NCI-H1048 (cell line): Measurements from ENCODE around the gene FAXC.
"Not testable (repeated sequence)": the region's sequence is repeated elsewhere in the genome, so short reads cannot be mapped to it uniquely, and the experiment has no call there.

Source experiments
- DNase-seq: peaks from one replicate; lab custom pipeline; 2025; lab: John Stamatoyannopoulos, UW

The FAXC gene

DNA sequence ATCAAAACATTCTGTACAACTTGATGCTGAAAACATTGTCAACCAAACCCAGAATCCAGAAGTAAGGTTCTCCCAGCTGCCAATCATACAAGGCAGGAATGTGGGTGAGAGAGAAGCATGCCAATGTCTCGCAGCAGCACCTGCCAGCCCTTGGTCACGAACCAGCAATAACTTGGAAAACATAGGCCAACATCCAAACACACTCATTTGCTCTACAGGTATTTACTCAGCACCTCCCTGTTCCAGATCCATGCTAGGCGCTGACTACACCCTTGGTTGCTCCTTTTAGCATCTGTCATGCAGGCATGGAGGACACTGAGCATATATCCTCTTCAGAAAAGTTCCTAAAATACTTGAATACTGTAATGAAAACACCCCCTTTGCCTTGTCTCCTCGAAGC lies 63.6 kb downstream of the FAXC start:
- DNase-seq, result no peak

GRCh38 chr6:99282479-99283062 lies 66.9 kb downstream of the FAXC start:
- no peak for DNase-seq

GRCh38 chr6:99276747-99277146 lies 72.7 kb downstream of the FAXC start:
- no peak for DNase-seq

DNA sequence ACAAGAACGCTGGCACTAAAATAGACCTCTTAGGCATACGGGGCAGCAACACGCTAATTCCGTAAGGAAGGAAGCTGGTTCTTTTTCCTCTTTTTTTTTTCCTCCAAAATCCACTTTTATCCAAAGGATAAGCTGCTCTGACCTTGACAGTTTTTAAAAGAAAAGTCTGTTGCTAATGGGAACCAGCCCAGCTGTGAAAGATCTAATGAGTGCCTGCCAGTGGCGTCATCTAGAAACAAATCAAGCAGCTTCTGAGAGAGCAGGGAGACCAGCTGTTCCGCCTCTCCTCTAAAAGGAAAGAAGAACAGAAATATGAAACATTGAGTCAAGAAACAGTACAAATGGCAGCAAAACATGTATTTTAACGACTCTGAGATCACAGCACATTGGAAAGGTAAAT lies 78.6 kb downstream of the FAXC start:
- DNase-seq, result no peak

GRCh38 chr6:99270030-99270429 lies 79.4 kb downstream of the FAXC start:
- DNase-seq, result no peak

DNA sequence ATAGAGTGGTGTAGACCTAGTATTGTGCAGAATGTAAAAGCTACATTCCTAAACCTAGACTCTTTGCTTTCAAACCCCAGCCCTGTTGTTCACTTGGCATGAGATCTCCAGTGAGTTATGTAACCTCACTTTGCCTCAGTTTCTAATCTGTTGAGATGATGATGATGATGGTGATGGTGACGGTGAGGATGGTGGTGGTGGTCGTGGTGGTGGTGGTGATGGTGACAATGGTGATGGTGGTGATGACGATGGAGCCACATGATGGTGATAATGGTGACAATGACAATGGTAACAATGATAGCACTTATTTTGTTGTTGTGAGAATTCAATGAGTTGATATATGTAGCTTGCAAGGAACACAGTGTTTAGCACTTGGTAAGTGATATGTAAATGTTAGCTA lies 80.3 kb downstream of the FAXC start:
- no peak for DNase-seq

GRCh38 chr6:99266996-99267395 lies 82.5 kb downstream of the FAXC start:
- DNase-seq, result not testable (repeated sequence)

DNA sequence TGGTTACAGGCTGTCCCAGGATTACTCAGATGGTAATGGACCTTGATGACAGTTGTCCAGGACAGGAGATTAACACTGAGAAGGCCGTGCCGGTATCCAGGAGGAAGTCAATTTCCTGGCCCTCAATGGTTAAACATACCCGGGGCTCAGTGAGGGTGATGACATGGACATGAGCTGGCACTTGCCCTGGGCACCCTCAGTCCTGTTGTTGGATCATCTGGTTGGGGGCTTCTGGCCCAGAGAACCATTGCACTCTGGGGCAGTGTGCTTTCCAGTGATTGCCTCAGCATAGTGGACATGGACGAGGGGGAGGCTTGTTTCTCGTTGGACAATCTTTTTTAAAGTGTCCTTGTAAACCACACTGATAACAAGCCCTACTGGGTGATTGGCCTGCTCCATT lies 84.0 kb downstream of the FAXC start:
- not testable (repeated sequence) for DNase-seq

GRCh38 chr6:99254616-99255550 lies 94.6 kb downstream of the FAXC start:
- DNase-seq, result no peak

DNA sequence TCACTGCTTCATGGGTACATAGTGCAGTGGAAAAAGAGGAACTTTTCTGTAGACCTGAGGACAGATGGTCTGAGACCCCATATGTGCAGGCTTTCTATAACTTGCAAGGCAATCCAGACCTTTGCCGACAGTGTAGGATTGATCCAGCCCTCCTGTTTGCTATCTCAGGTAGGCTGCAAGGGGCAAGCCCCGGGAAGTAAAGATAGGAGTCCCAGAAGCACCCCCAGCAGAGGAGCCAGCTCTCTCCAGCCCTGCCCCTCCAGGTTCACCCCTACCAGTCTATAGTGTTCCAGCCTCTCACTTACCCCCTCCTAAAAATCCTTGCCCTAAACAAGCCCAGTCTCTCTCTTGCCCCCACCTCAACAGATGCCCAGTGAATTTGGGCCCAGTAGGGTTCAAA lies 96.2 kb downstream of the FAXC start:
- DNase-seq, result no peak

DNA sequence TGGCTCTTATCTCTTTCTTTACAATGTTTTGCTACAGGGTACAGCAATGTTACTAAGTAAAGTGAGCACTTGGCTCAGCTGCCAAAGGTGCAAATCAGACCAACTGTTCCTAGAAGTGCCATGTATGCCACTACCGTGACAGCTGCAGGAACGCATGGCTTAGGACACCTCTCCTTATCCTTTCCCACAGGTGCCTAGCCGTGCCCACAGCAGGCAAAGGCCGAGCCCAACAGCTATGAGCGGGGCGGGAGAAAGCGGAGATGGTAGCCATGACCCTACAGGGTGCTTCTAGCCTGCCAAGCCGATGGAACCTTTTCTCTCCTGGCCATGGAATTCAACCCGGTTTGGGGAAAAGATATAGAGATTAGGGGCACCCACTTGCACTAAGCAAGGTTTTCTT lies 97.1 kb downstream of the FAXC start:
- no peak for DNase-seq

GRCh38 chr6:99250476-99250875 lies 99.0 kb downstream of the FAXC start:
- no peak for DNase-seq

DNA sequence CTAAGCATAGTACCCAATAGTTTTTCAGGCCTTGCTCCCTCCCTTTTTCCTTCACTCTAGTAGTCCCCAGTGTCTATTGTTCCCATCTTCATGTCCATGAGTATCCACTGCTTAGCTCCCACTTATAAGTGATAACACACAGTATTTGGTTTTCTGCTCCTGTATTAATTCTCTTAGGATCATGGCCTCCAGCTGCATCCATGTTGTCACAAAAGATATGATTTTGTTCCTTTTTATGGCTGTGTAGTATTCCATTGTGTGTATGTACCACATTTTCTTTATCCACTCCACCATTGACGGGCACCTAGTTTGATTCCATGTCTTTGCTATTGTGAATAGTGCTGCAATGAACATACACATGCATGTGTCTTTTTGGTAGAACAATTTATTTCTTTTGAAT lies 102.9 kb downstream of the FAXC start:
- DNase-seq, result no peak

DNA sequence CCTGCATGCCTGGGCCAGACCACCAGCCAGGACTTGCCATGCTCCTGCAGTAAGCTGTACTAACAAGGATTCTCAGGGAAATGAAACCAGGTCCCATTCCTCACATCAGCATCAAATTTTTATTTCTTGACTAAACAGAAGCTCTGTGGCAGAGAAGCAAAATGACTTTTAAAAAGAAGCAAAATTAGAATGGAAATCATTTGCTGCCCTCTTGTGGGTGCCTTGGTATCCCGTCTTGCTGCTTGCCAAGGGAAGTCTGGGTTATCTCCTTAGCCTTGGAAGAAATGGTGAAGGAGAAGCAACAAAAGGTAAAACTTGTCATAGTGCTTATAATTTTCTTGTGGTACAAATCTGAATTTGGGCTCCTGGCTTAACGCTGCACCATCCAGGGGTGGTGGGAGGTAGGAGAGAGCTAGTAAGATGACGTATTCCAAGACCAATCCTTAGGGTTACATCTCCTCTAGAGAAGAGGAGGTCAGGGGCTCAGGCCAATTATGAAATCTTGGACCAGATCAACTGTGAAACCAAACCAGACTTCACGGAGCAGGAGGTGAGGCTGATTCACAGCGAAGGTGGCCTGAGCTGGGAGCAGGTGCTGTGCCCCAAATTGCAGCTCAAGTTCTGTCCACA lies 107.5 kb downstream of the FAXC start:
- DNase-seq, result no peak

- no peak for DNase-seq
Measured at GRCh38 chr6:99236010-99236409, 113.5 kb downstream of the FAXC start.

DNA sequence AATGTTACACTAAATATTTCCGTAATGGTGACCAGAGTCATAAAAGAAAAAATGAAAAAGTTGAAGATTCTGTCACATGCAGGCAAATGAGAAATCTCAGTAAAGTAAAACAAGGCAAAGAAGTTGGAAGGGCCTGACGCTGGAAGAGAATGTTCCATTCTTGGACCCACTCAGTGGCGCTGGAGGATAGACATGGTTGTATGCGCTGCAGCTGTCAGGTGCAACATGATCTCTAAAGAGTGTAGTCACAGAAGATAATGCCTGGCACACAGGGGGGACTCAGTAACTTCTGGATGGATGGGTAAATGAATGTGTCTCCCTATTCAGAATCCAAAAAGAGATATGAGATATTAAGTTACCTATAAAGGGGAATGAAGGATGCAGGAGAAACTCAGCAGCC lies 116.3 kb downstream of the FAXC start:
- no peak for DNase-seq

DNA sequence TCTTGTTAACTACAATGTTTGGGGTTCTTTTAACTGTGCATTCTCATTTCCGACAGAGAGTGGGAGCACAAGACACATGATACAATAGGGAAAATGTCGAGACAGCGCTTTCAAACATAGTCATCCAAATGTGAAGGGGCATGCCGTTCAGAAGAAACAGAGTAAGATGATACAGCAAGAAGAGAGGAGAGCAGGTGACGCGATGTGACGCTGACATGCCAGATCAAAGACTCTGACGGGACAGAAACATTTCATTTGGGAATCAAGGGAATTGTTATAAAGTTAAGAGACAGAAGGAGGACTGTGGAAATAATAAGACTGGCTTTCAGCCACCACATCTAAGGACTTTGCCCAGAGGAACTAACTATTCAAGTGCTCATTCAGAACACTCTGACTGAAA lies 117.4 kb downstream of the FAXC start:
- DNase-seq, result no peak

GRCh38 chr6:99225172-99225571 lies 124.3 kb downstream of the FAXC start:
- no peak for DNase-seq
